NB4 (cell line): ENCODE data around the gene INSYN2A.

Source experiments
- DNase-seq: peaks from one replicate; pipeline ENCODE4 v3.0.0; 2010; ENCODE audit warnings: low read depth
- H3K4me3 ChIP-seq: one replicate; pipeline ENCODE4 v1.5.1; 2011; ENCODE audit warnings: mild to moderate bottlenecking, low read depth, low read length, moderate library complexity
- CTCF ChIP-seq: IDR thresholded peaks from one replicate; pipeline ENCODE4 v1.5.1; 2012; ENCODE audit warnings: low read depth, low read length
- MYC ChIP-seq: IDR thresholded peaks from 2 replicates; pipeline ENCODE4 v1.6.1; 2011; ENCODE audit warnings: low read depth, low read length
- POLR2A ChIP-seq: IDR thresholded peaks from 2 replicates; pipeline ENCODE4 v1.6.1; 2011; ENCODE audit warnings: mild to moderate bottlenecking; ENCODE audit not compliant: insufficient read length; ENCODE audit errors: extremely low read depth
- TF ChIP-seq, protein P1 (sequence below): IDR thresholded peaks from 2 replicates; pipeline ENCODE4 v1.6.1; 2011; ENCODE audit warnings: low read depth, low read length

Gene INSYN2A

DNA sequence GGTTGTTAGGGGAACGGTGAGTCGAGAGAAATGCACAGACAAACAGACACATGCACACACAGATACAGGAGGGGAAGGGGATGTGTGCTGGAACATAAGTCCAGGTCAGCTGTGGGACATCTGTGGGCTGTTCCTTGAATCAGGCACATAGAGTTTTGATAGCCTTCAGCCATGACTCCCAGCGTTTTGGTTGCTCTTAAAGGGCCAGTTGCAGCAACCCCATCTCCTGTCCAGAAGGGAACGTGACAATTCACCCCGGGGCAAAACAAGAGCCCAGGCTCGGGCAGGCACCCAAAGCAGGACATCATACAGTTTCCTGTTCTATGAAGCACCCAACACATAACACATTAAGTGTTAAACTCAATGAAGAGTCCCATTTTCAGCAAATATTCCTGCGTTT, 9.6 kb downstream of the INSYN2A start:
- no peak for DNase-seq
- H3K4me3 ChIP-seq, result no peak overlapping the region
- TF ChIP-seq POLR2A (no peak), MYC (no peak), CTCF (no peak)
- TF ChIP-seq, protein P1, sequence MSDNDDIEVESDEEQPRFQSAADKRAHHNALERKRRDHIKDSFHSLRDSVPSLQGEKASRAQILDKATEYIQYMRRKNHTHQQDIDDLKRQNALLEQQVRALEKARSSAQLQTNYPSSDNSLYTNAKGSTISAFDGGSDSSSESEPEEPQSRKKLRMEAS, result no peak

GRCh38 chr10:127184582-127184981, 11.8 kb downstream of the INSYN2A start:
- TF ChIP-seq CTCF (no peak), MYC (no peak), POLR2A (no peak)
- TF ChIP-seq, protein P1, result no peak
- H3K4me3 ChIP-seq, result no peak overlapping the region
- DNase-seq, result no peak

DNA sequence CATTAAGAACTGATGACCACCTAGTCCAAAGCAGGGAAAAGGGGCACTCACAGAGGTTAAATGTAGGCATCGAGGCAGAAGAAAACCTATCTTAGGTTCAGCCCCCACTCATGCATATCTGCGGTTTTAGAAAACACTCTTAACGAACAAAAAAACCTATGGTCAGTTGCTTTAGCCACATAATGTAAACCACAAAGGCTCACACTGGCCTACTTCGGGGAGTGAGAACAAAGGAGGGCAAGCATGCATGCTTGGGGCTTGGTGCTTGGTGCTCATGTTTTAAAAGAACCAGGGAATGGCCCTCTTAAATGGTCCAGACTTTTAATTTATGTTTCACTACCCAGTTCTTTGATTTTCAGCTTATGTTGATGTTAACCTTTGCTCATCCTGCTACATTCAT, 14.2 kb downstream of the INSYN2A start:
- no peak for DNase-seq
- TF ChIP-seq, protein P1, result no peak
- TF ChIP-seq POLR2A (no peak), MYC (no peak), CTCF (no peak)
- no peak overlapping the region for H3K4me3 ChIP-seq

GRCh38 chr10:127179612-127180250, 16.7 kb downstream of the INSYN2A start:
- no peak for DNase-seq
- TF ChIP-seq, protein P1, result no peak
- TF ChIP-seq POLR2A (no peak), CTCF (no peak), MYC (no peak)
- no peak overlapping the region for H3K4me3 ChIP-seq

DNA sequence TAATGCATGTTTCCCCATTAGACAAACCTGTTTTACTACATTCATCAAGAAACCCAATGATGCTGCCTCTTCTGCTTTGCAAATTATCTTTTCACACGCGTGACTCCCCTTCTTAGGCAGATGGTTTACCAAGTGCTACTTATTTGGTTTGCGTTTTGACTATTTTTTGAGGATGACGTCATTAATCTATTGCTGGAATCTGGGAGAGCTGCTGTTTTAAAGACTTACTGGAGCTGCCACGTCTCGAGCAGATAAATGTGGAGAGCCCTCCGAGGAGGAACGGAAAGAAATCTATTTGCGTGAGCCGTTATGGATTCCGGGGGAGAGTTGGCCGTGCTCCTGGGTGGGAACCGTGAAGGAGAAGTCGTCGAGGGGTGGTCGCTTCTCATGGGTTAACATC, 19.7 kb downstream of the INSYN2A start:
- no peak for DNase-seq
- no peak overlapping the region for H3K4me3 ChIP-seq
- TF ChIP-seq CTCF, result no peak
- no peak for TF ChIP-seq MYC
- TF ChIP-seq, protein P1, result no peak
- TF ChIP-seq POLR2A, result no peak
